Hepatocyte (in vitro differentiated cells): ENCODE data around the gene COG6. TPM values are rescaled to one million over a fixed set of nuclear protein-coding genes. Genes with fewer than 3 reads are reported as not detected.
A peak's percentile ranks its signal among the peaks of the same experiment; 100 is the strongest.

ENCODE experiments used
- DNase-seq: peaks from one replicate; pipeline ENCODE4 v3.0.0-alpha.2; 2016; ENCODE audit warnings: low spot score
- H2AFZ ChIP-seq: fragments of 200-600 bp; sonication (generic); 2 replicates; pipeline ENCODE4 v1.6.0; 2016; ENCODE audit warnings: antibody characterized with exemption, mild to moderate bottlenecking
- H3K27ac ChIP-seq: fragments of 200-600 bp; sonication (generic); 2 replicates; pipeline ENCODE4 v1.5.1; 2016; ENCODE audit warnings: mild to moderate bottlenecking
- H3K27me3 ChIP-seq: fragments of 200-600 bp; sonication (generic); 2 replicates; pipeline ENCODE4 v1.6.1; 2016
- H3K36me3 ChIP-seq: fragments of 200-600 bp; sonication (generic); replicated peaks from 2 replicates; pipeline ENCODE4 v1.5.1; 2016; ENCODE audit warnings: low read depth; ENCODE audit not compliant: insufficient read depth
- H3K4me1 ChIP-seq: fragments of 200-600 bp; sonication (generic); 2 replicates; pipeline ENCODE4 v1.5.1; 2016; ENCODE audit warnings: mild to moderate bottlenecking, moderate library complexity; ENCODE audit not compliant: insufficient read depth
- H3K4me2 ChIP-seq: fragments of 200-600 bp; sonication (generic); 2 replicates; pipeline ENCODE4 v1.6.0; 2016
- H3K4me3 ChIP-seq: fragments of 200-600 bp; sonication (generic); 2 replicates; pipeline ENCODE4 v1.5.1; 2016; ENCODE audit warnings: mild to moderate bottlenecking
- H3K79me2 ChIP-seq: fragments of 200-600 bp; sonication (generic); 2 replicates; pipeline ENCODE4 v1.6.0; 2017; ENCODE audit warnings: mild to moderate bottlenecking
- H3K9me2 ChIP-seq: fragments of 200-600 bp; sonication (generic); replicated peaks from 2 replicates; pipeline ENCODE4 v1.6.0; 2017; ENCODE audit warnings: mild to moderate bottlenecking; ENCODE audit not compliant: insufficient read depth
- H3K9me3 ChIP-seq: fragments of 200-600 bp; sonication (generic); 2 replicates; pipeline ENCODE4 v1.5.1; 2016; ENCODE audit warnings: low read depth, mild to moderate bottlenecking
- H4K20me1 ChIP-seq: fragments of 200-600 bp; sonication (generic); 2 replicates; pipeline ENCODE4 v1.6.0; 2016; ENCODE audit warnings: mild to moderate bottlenecking; ENCODE audit not compliant: insufficient read depth, poor library complexity, severe bottlenecking
- EZH2 ChIP-seq: fragments of 200-600 bp; sonication (generic); IDR thresholded peaks from 2 replicates; pipeline ENCODE4 v1.6.1; 2016; ENCODE audit warnings: antibody characterized with exemption, mild to moderate bottlenecking, borderline replicate concordance
- EZH2phosphoT487 ChIP-seq: fragments of 200-600 bp; sonication (generic); IDR thresholded peaks from one replicate; pipeline ENCODE4 v1.6.1; 2018; ENCODE audit warnings: antibody characterized with exemption, mild to moderate bottlenecking, low read depth, moderate library complexity; ENCODE audit not compliant: unreplicated experiment, severe bottlenecking
- whole genome bisulfite sequencing: methylation state at CpG from one replicate; pipeline ENCODE4 v1.1.6; 2016; ENCODE audit warnings: low lambda C conversion rate; ENCODE audit errors: missing lambda C conversion rate; 5-methylcytosine and 5-hydroxymethylcytosine counted together
- polyA plus RNA-seq: library from polyadenylated mRNA; unstranded; fragments of >200 nt; fragmentation: Nextera tagmentation; extraction: Ambion mirVana; gene quantifications from 2 replicates; pipeline ENCODE4 v1.2.1, GENCODE V29; 2016
- total RNA-seq: library from RNA; depleted of rRNA; stranded (reverse); fragments of >200 nt; gene quantifications from 2 replicates; pipeline ENCODE4 v1.2.3, GENCODE V29; 2014
- TF ChIP-seq, protein P1 (sequence below): fragments of 200-600 bp; sonication (generic); IDR thresholded peaks from 2 replicates; pipeline ENCODE4 v1.5.1; 2016; ENCODE audit warnings: antibody characterized with exemption, mild to moderate bottlenecking; ENCODE audit not compliant: poor library complexity

COG6 gene
- total and polyA plus RNA-seq, 2 experiments from 2014 or later, result 25.3 to 37.3 TPM

DNA sequence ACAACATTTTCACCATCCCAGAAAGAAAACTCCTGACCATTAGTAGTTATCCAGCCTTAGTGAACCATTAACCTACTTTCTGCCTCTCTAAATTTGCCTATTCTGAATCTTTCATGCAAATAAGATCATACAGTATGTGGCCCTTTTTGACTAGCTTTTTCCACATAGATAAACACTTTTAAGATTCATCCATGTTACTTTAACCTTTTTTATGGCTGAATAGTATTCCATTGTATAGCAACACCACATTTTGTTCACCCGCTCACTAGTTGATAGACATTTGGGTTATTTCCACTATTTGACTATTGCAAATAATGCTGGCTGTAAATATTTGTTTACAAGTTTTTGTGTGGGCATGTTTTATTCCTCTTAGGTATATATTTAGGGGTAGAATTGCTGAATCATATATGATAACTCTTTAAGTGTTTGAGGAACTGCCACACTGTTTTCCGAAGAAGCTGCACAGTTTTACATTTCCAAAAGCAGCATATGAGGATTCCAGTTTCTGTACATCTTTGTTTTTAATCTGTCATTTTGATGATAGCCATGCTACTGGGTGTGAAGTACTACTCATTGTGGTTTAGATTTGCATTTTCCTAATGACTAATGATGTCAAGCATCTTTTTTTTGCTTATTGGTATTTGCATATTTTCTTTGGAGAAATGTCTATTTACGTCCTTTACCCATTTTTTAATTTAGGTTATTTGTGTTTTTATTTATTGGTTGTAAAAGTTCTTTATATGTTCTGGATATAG is 17.1 kb downstream of the COG6 start:
- WGBS, result 93% methylated on average over 3 of the region's 3 CpGs
- H4K20me1 ChIP-seq, result no peaks in the 10 kb centered on the region
- H3K4me2 ChIP-seq, result no peak overlapping the region

DNA sequence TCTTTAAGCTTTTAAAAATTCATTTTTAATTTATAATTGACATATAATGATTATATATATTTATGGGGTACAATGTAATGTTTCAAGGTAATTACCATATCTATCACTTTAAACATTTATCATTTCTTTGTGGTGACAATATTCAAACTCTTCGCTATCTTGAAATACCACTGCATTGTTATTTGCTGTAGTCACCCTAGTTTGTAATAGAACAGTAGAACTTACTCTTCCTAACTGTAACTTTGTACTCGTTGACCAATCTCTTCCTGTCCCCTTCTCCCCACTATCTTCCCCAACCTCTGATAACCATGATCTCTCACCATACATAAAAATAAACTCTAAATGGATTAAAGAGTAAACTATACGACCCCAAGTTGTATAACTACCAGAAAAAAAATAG is 20.4 kb downstream of the COG6 start:
- Histone ChIP-seq H3K36me3 (no peaks in the 10 kb centered on the region), H2AFZ (no peak overlapping the region), H3K9me3 (no peaks in the 10 kb centered on the region), H3K4me1 (no peaks in the 10 kb centered on the region), H4K20me1 (no peaks in the 10 kb centered on the region), H3K4me2 (no peak overlapping the region), H3K4me3 (no peak overlapping the region), H3K79me2 (no peaks in the 10 kb centered on the region), H3K27me3 (no peaks in the 10 kb centered on the region), H3K9me2 (no peaks in the 10 kb centered on the region), H3K27ac (no peak overlapping the region)
- TF ChIP-seq, protein P1, sequence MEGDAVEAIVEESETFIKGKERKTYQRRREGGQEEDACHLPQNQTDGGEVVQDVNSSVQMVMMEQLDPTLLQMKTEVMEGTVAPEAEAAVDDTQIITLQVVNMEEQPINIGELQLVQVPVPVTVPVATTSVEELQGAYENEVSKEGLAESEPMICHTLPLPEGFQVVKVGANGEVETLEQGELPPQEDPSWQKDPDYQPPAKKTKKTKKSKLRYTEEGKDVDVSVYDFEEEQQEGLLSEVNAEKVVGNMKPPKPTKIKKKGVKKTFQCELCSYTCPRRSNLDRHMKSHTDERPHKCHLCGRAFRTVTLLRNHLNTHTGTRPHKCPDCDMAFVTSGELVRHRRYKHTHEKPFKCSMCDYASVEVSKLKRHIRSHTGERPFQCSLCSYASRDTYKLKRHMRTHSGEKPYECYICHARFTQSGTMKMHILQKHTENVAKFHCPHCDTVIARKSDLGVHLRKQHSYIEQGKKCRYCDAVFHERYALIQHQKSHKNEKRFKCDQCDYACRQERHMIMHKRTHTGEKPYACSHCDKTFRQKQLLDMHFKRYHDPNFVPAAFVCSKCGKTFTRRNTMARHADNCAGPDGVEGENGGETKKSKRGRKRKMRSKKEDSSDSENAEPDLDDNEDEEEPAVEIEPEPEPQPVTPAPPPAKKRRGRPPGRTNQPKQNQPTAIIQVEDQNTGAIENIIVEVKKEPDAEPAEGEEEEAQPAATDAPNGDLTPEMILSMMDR, result no peak
- TF ChIP-seq EZH2, result no peak
- no peak for TF ChIP-seq EZH2phosphoT487
- 77% methylated on average over 3 of the region's 3 CpGs for WGBS
- DNase-seq, result no peak

More for the DNA sequence above, 17.1 kb downstream of the COG6 start:
- no peaks in the 10 kb centered on the region for H3K4me1 ChIP-seq
- H2AFZ ChIP-seq, result no peak overlapping the region
- no peak overlapping the region for H3K4me3 ChIP-seq
- no peak overlapping the region for H3K27ac ChIP-seq
- H3K9me2 ChIP-seq, result no peaks in the 10 kb centered on the region
- H3K79me2 ChIP-seq, result no peaks in the 10 kb centered on the region
- no peak for TF ChIP-seq EZH2
- TF ChIP-seq, protein P1, result no peak
- TF ChIP-seq EZH2phosphoT487, result no peak
- DNase-seq, result no peak
- no peaks in the 10 kb centered on the region for H3K9me3 ChIP-seq
- no peaks in the 10 kb centered on the region for H3K36me3 ChIP-seq
- no peaks in the 10 kb centered on the region for H3K27me3 ChIP-seq

DNA sequence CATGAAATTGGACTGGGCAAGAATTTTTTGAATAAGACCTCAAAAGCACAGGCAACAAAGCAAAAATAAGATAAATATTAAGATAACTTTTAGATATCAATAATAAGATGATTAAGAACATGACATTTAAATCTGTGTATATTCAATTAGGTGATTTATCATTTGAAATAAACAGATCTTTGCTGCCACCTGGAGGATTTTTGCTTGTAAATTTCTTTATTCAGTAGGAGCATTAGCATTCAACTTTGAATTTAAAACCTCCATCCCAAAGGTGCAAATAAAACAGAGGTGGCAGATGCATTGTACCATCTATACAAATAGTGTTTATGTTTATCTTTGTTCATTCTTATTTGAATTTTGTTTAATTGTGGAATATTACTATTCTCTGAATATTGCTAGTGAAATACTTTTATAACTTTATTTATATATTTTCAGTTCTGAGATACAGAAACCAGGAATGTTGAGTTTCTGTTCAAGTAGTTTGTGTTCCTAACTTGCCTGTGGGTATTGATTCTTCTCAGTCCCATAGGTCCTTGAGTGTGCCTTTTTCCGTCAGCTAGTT is 20.9 kb downstream of the COG6 start:
- no peaks in the 10 kb centered on the region for H3K79me2 ChIP-seq
- WGBS, result 96% methylated on average over 1 of the region's 1 CpG
- H3K27ac ChIP-seq, result no peak overlapping the region
- no peaks in the 10 kb centered on the region for H3K36me3 ChIP-seq
- no peak for TF ChIP-seq EZH2phosphoT487
- TF ChIP-seq, protein P1, result peak; percentile 57
- H3K4me3 ChIP-seq, result no peak overlapping the region
- H3K9me3 ChIP-seq, result no peaks in the 10 kb centered on the region
- H3K9me2 ChIP-seq, result no peaks in the 10 kb centered on the region
- no peaks in the 10 kb centered on the region for H3K27me3 ChIP-seq
- H3K4me1 ChIP-seq, result no peaks in the 10 kb centered on the region
- peak; percentile 59 for DNase-seq
- no peaks in the 10 kb centered on the region for H4K20me1 ChIP-seq
- H2AFZ ChIP-seq, result no peak overlapping the region
- H3K4me2 ChIP-seq, result no peak overlapping the region
